RWPE1 (cell line): ENCODE measurements around the gene GCSAM.

ENCODE experiments used
- CTCF ChIA-PET: fragments of 350-600 bp; sonication (Branson Sonifier 250); formaldehyde crosslinking; extraction: SDS; loops from one replicate; lab custom pipeline; 2021; lab: Yijun Ruan, JAX
- POLR2A ChIA-PET: fragments of 400-600 bp; formaldehyde crosslinking; extraction: SDS; loops from one replicate; lab custom pipeline; 2020; ENCODE audit warnings: antibody characterized with exemption; ENCODE audit not compliant: low non-redundant PET; lab: Yijun Ruan, JAX
- DNase-seq: peaks from one replicate; pipeline ENCODE4 v3.0.0; 2012; ENCODE audit warnings: low spot score
- H3K27ac ChIP-seq: fragments of 450-650 bp; 2 replicates; pipeline ENCODE4 v1.5.1; 2017
- TF ChIP-seq, protein P1 (sequence below): fragments of 450-650 bp; conservative IDR thresholded peaks from 2 replicates; pipeline ENCODE4 v1.5.1; 2017; ENCODE audit warnings: low read depth, mild to moderate bottlenecking

Gene GCSAM

DNA sequence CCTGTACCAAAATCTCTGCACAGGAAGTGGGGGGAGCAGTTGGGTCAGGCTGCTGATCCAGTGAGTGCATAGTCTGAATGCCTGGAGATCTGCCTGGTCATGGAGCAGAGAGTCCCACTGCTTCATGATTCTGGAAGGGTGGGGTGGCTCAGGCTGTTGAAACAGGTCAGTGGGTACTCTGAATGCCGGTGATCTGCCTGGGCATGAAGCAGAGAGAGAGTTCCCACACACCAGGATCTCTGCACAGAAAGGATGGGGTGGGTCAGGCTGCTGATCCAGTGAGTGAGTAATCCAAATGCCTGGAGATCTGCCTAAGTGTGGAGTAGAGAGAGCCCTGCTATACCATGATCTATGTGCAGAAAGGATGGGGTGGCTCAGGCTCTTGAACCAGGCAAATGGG lies 16.1 kb upstream of the GCSAM start:
- peak overlapping the region; percentile 93 for H3K27ac ChIP-seq
- TF ChIP-seq, protein P1, sequence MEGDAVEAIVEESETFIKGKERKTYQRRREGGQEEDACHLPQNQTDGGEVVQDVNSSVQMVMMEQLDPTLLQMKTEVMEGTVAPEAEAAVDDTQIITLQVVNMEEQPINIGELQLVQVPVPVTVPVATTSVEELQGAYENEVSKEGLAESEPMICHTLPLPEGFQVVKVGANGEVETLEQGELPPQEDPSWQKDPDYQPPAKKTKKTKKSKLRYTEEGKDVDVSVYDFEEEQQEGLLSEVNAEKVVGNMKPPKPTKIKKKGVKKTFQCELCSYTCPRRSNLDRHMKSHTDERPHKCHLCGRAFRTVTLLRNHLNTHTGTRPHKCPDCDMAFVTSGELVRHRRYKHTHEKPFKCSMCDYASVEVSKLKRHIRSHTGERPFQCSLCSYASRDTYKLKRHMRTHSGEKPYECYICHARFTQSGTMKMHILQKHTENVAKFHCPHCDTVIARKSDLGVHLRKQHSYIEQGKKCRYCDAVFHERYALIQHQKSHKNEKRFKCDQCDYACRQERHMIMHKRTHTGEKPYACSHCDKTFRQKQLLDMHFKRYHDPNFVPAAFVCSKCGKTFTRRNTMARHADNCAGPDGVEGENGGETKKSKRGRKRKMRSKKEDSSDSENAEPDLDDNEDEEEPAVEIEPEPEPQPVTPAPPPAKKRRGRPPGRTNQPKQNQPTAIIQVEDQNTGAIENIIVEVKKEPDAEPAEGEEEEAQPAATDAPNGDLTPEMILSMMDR: no peak
- CTCF ChIA-PET: no interaction called here
- DNase-seq: peak; percentile 55
- POLR2A ChIA-PET: no interaction called here

DNA sequence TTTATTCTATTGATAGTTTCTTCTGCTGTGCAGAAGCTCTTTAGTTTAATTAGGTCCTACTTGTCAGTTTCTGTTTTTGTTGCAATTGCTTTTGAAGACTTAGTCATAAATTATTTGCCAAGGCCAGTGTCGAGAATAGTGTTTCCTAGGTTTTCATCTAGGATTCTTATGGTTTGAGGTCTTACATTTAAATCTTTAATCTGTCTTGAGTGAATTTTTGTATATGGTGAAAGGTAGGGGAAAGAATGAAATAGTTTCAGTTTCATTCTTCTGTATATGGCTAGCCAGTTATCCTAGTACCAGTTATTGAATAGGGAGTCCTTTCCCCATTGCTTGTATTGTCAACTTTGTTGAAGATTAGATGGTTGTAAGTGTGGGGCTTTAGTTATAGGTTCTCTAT lies 10.6 kb upstream of the GCSAM start:
- no peak for DNase-seq
- H3K27ac ChIP-seq: no peak overlapping the region
- CTCF ChIA-PET: no interaction called here
- TF ChIP-seq, protein P1: no peak
- POLR2A ChIA-PET: no interaction called here

DNA sequence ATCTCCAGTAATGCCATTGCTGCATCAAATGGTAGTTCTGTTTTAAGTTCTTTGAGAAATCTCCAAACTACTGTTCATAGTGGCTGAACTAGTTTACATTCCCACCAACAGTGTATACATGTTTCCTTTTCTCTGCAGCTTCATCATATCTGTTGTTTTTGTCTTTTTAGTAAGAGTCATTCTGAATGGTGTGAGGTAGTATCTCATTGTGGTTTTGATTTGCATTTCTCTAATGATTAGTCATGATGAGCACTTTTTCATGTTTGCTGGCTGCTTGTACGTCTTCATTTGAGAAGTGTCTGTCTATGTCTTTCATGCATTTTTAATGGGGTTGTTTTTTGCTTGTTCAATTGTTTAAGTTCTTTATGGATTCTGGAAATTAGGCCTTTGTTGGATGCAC lies 10.2 kb upstream of the GCSAM start:
- no peak for DNase-seq
- H3K27ac ChIP-seq: no peak overlapping the region
- TF ChIP-seq, protein P1: no peak
- CTCF ChIA-PET: no interaction called here
- POLR2A ChIA-PET: no interaction called here

DNA sequence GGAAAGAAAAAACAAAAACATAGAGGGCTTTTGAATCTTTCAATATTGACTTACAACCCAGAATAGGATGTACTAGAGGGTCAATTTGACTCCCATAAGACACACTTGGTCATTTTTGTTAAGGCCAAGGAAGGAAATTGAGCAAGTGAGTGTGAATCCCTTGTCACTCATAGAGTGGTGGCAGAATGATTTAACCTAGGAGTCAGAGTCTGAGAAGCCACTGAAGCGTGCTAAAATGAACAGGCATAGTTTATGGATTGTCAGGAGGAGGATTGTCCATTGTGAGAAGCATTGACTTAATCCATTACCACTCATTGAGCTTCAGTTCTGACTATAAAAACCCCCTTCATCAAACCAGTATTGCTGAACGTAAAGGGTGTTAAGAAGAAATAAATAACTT lies 8.2 kb upstream of the GCSAM start:
- ChIA-PET CTCF (no interaction called here), POLR2A (no interaction called here)
- TF ChIP-seq, protein P1: no peak
- DNase-seq: no peak
- H3K27ac ChIP-seq: no peak overlapping the region

DNA sequence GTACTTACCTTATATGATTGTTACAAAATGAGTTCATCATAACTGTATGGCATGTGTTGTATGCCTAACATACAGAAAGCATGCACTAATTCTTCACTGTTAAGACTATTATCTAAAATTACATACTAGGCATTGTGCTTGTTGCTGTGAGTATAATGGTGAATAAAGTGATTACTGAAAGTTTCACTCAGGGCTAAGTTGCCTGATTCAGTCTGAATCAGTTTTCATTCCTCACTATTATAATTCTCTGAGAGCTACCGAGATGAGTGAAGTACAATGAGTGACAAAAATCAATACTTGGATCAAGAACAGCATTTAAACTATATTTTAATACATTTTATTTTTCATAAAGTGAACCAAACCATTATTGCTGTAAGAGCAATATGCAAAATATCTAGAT lies 7.5 kb upstream of the GCSAM start:
- no peak for DNase-seq

DNA sequence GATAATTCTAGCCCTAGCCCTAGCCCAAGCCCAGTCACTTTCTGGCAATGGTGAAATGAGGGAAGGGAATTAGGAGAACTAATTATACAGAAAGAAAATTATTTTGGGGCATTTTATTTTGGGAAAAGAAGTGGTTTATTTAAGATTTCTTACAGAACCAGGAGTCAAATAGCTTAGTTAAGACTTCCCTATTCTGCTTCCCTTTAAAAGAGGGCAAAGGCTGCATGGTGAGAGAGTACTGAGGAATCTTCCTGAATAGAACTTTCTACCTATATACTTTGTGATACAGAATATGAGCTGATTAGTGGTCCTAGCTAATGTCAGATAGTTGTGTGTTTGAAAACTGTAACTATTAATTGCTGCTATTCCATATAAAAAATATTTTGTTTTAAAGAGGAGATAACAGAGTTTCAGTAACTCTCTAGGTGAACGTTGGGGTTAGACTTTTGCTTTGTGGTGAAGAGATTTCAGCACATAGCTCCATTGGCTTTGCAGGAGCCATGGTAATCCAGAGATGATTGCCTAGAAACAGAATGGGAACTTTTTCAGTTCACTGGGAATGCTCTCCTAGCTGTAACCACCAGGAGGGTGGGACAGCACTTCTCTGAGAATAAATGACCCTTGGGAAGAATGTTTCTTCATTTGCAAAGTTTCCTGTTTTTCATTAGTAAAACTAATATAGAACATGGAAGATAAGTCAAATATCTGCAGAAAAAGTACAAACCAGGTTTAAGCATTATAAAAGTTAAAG lies 5.3 kb upstream of the GCSAM start:
- ChIA-PET POLR2A (no interaction called here), CTCF (interaction anchor here (0.6 to 1.7 kb wide), 3 partner anchors 13 to 45 kb away, joined by 3 to 6 read pairs (median 3); no protein-coding TSS in a partner anchor)
- no peak overlapping the region for H3K27ac ChIP-seq
- TF ChIP-seq, protein P1: no peak
- DNase-seq: no peak

More for the DNA sequence above, 7.5 kb upstream of the GCSAM start:
- TF ChIP-seq, protein P1: no peak
- no peak overlapping the region for H3K27ac ChIP-seq
- POLR2A ChIA-PET: no interaction called here
- CTCF ChIA-PET: interaction anchor here (0.8 kb wide), 1 partner anchor 379 kb away, joined by 3 read pairs; no protein-coding TSS in a partner anchor
